HG02798 (cell line): ENCODE results near the gene TCP1.
A peak's percentile ranks its signal among the peaks of the same experiment; 100 is the strongest.

Experiments
- ATAC-seq: cut with Tn5 transposase; IDR thresholded peaks from one replicate; pipeline ENCODE4 v1.9.1; 2021; ENCODE audit warnings: mild to moderate bottlenecking; ENCODE audit not compliant: unreplicated experiment, poor library complexity

Gene TCP1

DNA sequence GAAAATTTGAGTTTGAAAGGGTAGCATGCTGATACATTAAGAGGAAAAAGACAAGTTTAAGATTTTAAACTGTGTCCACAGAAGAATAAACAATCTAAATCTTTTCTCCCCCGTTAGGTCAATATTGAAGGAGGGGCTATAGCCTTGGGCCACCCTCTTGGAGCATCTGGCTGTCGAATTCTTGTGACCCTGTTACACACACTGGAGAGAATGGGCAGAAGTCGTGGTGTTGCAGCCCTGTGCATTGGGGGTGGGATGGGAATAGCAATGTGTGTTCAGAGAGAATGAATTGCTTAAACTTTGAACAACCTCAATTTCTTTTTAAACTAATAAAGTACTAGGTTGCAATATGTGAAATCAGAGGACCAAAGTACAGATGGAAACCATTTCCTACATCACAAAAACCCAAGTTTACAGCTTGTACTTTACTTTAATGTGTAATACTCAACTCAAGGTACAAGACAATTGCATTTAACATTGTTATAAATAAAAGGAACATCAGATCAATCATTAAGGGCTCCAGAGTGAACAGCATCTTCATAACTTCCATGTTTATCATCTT is 10.8 kb downstream of the TCP1 start:
- no peak for ATAC-seq

DNA sequence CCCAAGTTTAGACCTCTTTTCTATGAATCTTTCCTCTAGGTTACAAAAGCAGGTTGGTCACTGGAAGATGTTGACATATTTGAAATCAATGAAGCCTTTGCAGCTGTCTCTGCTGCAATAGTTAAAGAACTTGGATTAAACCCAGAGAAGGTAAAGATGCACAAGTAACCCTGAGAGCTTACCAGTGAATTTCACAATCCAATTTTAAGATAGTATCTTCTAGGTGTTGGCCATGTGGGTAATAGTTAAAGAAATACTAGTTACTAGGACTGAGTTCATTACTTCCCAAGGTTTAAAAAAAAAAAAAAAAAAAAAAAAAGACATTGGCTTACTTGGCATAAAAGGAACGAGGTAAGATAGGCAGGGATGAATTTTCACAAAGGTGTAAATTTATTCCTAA is 11.3 kb downstream of the TCP1 start:
- ATAC-seq = no peak

DNA sequence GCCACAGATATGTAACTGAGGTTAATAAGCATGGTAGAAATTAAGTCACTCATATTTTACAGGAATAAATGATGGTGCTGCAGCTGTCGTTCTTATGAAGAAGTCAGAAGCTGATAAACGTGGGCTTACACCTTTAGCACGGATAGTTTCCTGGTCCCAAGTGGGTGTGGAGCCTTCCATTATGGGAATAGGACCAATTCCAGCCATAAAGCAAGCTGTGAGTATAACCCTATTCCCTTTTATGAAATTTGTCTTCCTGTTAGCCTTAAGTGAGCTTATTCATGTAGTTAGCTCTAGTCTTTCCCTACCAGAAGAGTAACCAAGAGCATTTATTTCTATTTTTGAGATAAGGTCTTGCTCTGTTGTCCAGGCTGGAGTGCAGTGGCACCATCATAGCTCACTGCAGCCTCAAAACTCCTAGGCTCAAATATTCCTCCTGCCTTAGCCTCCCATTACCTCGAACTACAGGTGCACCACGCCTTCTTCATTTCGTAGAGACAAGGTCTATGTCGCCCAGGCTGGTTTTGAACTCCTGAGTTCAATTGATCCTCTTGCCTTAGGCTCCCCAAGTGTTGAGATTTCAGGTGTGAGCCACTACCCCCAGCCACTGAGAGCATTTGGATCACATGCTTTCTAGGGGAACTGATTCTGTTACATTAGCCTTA is 12.0 kb downstream of the TCP1 start:
- ATAC-seq = no peak

DNA sequence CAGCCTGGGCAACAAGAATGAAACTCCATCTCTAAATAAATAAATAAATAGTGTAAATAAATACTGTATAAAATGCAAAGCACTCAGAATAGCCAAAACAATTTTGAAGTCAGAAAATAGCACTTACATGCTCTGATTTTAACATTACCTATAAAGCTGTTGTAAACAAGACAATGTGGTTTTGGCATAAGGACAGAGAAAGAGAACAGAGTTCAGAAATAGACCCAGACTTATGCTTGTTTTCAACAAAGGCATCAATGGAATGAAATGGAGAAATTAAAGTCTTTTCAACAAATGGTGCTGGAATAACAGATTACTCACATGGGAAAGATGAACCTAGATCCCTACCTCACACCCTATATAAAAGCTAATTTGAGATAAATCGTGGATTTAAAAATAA is 17.2 kb downstream of the TCP1 start:
- no peak for ATAC-seq

DNA sequence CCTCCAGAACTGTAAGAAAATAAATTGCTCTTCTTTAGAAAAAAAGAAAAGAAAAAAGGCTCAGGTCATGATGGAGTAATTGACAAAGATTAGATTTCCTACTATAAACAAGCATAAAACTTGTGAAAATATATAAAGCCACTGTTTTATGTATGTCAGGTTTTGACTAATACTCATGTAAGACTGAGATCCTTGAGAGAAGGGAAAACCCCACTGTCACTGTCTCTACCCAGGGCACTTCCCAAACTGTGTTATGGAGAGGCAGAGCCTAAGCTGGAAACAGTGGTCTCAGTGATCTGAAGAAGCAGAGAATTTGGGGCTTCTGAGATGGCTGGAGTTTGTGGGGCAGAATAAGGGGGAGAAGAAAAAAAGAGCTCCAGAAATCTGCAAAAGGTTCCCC is 19.9 kb downstream of the TCP1 start:
- no peak for ATAC-seq

DNA sequence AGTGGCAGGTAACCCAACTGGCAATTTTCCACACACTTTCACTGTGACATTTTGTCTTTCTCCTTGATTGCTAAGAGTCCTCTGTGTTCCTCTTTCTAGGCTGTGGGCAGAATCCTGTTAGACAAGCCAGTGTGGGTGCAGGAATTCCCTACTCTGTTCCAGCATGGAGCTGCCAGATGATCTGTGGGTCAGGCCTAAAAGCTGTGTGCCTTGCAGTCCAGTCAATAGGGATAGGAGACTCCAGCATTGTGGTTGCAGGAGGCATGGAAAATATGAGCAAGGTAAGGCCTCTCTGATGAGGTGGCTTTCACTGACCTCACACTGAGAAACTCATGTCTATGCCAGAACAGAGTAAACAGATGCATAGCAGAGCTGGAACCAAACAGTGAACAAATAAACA is 22.5 kb downstream of the TCP1 start:
- ATAC-seq = no peak

DNA sequence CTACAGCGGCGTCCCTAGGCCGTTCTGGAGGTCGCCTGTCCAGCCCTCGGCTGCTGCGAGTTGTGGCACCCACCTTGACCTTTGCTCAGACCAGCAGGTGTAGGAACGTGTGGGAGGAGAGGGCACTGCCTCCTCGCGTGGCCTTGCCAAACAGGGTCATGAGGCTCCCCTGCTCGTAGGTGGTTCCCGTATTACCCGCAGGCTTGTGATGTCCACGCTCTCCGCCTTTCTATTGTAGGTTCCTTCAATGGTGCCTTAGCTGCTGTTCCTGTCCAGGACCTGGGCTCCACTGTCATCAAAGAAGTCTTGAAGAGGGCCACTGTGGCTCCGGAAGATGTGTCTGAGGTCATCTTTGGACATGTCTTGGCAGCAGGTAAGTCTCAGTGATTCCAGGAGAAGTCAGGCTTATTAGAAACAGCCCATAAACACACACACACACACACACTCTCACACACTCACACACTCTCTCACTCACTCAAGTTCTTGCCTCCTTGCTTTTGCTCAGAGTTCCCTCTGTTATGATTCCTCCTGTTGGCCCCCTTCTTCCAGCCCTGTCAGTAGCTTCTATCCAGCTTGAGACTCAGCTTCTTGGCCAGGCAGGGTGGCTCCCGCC is 26.6 kb downstream of the TCP1 start:
- peak; percentile 8 for ATAC-seq

DNA sequence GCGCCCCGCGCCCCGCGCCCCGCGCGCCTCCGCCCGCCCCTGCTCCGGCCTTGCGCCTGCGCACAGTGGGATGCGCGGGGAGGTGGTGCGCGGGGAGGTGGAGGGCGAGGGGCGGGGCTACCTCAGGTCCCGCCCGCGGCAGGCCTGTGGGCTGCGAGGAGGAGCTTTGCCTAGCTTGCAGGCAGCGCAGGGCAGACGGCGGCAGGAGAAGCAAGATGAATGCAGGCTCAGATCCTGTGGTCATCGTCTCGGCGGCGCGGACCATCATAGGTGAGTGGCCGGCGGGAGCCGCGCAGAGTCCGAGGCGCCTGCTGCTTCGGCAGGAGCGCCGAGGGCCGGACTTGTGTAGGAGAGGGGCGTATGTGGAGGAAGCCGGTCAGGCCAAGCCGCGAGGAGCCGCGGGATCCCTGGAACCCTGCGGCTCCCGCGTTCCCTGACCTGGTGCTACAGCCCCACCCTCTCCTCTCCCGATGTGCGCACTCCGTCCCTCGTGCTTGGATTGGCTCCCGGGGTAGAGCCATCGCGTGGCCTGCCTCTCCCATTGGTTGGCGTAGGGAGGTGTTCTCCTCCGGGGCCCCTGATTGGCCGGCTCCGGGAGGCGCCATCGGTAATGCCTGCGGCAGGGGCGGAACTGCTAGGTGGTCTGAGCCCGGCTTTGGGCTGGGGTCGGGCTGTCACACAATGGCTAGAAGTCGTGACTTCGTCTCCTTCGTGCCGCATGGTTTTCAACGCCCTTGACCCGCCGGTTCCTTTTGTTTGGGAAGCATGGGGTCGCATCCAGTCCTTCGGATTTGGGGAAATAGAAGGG is 27.3 kb downstream of the TCP1 start, which contains the start of gene ACAT2:
ACAT2 (plus strand) TSS at position 173 of the 808 bp plus-strand sequence; CDS start at position 216, 43 bp downstream.
- ATAC-seq = peak; percentile 98

DNA sequence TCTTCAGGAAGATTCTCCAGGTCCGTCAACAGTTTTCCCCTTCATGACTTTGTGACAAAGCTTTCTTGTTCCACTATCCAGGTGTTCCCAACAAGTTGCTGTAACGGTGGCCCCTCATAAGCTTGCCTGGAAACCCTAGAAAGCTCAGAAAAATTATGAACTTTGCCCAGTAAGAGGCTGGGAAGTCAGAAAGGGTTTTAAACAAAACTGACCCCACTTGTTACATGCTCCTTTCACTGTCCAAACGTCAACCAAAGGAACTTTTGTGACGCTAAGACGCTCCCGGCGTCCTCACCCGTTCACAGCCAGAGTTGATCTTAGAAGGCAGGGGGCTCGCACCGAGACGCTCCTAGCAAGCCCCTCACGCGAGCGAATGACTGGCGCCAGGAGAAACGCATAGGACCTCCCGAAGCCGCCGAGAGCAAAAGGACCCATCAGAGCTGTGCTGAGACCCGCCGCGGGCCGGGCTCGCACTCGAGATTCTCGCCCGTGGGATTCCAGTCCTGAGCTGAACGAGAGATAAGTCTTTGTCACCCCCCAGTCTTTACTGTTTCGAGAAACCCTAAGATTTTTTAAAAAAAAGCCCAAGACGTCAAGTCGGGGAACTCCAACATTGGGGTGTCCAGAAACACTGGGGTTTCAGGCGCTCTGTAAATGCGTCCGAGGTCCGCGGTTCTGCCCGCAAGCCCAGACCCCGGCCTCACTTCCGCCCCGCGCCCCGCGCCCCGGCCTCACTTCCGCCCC is 28.1 kb downstream of the TCP1 start:
- ATAC-seq = peak; percentile 3

DNA sequence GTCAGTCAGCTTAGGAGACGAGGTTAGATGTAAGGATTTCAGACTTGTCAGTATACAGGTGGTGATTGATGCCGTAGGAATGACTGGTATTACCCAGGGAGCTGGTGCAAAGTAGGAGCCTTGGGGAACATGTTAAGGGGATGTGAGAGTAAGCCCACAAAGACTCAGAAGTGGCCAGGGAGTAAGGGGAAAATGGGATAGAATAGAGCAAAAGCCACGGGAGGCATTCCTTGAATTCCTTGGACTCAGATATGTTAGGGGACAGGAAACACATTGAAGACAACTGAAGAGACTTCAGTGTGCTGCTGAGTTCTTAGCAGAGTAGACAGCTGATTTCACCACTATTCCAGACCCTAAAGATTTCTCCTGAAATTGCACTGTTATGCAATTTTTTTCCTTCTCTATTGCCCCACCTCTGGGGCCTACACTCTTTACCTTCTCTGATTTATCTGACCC is 28.8 kb downstream of the TCP1 start:
- ATAC-seq = no peak

DNA sequence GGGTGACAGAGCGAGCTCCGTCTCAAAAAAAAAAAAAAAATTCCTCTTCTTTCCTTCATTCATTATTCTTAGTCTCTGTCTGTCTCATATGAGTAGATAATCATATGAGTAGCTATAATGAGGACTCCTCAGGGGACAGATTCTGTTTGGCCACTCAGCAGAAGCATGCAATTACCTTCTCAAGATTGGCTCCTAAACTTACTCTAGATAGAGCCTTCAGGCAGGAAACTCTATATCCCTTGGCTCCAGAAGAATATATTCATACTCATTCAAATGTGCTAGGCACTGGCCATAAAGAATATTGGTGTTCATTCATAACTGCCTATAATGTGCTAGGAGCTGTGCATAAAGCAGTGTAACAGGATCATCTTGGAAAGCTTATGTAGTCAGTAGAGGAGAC is 29.8 kb downstream of the TCP1 start:
- no peak for ATAC-seq

DNA sequence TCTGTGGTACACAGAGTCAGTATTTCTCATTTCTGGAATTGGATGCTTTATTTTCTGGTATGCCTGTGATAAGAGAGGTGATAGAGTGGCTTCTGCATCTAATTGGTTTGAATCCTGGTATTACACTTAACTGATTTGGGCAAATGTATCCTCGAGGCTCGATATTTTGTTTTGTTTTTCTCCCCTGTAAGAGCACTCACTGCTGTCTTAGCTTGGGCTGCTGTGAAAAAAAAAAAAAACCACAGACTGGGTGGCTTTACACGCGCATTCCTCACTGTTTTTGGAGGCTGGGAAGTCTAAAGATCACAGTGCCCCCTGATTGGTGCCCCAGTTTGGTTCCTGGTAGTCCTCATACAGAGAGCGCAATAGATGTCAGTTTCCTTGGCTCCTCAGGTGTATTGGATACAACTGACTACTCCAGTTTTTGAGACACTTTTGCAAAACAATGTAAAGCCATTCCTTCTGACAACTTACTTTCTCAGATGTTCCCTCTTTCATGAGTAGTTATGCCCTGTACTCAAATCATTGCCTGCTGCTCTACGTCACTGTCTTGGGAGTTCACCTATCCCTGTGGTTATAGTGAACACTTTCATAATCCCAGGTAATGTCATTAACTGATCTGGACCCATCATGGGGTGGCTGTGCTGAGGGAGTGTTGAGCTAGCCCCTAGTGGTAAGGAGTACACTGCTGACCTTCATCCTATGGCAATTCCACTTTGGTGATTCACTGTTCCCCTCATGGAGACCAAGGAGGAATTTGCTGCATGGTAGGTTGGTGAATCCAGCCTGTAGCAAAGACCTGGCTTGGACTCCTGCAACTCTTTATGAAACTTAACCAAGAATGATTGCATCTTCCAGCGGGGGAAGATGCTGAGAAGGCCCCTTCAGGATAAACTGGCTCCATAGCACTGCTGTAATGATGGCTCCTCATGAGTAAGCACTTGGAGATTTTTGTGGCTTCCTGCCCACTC is 31.1 kb downstream of the TCP1 start:
- ATAC-seq = no peak

DNA sequence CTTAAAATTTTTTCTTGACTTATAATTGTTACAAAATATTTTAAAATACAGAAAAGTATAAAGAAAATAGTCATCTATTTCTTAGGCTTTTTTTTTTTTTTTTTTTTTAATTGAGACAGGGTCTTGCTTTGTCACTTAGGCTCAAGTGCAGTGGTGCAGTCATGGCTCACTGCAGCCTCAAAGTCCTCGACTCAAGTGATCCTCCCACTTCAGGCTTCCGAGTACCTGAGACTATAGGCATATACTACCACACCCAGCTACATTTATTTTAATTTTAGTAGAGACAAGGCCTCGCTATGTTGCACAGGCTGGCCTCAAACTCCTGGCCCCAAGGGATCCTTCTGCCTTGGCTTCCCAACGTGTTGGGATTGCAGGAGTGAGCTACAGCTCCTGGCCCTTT is 32.9 kb downstream of the TCP1 start:
- ATAC-seq = no peak

DNA sequence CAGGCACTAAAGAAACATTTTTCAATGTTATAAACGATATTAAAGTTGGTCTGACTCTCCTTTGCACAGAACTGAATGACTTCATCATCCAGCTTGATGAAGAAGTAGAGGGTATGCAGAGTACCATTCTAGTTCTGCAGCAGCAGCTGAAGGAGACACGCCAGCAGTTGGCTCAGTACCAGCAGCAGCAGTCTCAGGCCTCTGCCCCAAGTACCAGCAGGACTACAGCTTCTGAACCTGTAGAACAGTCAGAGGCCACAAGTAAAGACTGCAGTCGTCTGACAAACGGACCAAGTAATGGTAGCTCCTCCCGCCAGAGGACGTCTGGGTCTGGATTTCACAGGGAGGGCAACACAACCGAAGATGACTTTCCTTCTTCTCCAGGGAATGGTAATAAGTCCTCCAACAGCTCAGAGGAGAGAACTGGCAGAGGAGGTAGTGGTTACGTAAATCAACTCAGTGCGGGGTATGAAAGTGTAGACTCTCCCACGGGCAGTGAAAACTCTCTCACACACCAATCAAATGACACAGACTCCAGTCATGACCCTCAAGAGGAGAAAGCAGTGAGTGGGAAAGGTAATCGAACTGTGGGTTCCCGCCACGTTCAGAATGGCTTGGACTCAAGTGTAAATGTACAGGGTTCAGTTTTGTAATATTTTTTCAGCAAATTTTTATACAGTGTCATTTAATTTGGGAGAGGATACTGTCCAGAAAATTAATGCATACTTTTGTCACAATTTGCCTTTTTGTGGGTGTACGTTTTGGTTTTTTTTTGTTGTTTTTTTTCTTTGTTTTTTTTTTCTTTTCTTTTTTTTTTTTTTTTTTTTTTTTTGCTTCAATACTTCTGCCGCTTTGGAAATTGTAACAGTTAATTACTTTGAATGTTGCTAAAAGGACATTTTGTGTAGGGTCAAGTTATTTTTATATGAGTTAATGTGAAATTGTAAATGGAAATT is 34.2 kb downstream of the TCP1 start:
- ATAC-seq = no peak

DNA sequence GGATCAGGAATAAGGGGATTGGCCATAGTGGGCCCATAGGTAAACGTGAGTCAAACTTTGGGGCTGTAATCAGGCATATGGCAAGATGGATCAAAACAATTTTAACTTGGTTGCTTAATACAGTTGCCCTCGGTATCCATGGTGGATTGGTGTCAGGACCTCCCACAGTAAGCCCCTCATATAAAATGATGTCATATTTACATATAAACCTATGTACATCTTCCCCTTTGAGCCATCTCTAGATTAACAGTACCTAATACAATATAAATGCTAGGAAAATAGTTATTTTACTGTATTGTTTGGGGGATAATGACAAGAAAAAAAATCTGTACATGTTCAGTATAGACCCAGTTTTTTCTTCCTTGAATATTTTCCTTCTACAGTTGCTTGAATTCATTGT is 35.0 kb downstream of the TCP1 start:
- ATAC-seq = no peak

DNA sequence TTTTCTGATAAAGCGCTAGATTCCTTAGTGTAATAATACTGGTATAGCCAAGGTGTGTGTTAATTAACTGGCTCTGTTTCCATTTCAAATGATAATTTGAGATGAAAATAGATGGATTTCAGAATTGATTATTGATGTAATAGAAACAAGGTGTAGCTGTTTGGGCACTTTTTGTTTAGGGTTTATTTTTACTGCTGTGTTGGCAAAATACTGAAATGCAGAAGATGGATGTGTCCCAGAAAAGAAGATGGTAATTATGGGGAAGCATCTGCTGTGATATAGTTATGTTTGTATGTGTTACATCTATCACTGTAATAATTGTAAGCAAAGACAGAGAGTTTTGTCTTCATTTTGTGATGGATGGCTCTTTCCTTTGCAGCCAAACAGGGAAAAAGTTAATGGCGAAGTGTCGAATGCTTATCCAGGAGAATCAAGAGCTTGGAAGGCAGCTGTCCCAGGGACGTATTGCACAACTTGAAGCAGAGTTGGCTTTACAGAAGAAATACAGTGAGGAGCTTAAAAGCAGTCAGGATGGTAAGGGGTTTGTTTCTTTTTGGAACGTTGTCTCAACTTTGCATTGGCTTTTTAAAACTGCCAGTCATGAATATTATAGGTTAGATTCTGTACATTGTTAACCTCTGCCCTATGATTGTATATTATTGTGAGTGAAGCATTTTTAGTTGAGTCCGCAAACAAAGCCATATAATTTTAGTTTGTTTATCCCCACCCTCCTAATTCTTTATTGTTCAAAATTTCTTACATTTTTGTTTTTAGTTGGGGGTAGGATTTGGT is 36.1 kb downstream of the TCP1 start:
- no peak for ATAC-seq

DNA sequence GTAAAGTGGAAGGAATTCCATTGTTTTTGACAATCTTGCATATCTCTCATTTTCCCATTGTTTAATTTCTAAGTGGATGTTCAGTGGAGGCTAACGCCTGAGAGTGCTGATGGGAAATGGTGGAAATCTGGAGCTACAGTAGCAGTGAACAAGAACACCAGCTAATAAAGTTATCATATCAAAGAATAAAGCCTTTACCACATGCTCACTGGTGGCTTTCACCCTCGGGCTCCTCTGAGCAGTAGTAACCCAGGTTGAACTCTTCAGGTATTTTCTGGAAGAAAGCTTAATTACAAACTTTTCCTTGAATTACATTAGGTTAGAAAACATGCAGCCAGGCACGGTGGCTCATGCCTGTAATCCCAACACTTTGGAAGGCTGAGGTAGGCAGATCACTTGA is 38.0 kb downstream of the TCP1 start:
- ATAC-seq = no peak
